ACHN (cell line): ENCODE results near the gene TOR2A.

ENCODE experiments used
- DNase-seq: peaks from one replicate; pipeline ENCODE4 v3.0.0-alpha.2; 2015
- in situ Hi-C: cut with HindIII; loops from 2 replicates; pipeline ENCODE4 v1.10.0; 2017; ENCODE audit warnings: low sequenced_read_pairs, low pct_ligation_motif_present, low pct_unique_long_range_greater_than_20kb

The TOR2A gene

DNA sequence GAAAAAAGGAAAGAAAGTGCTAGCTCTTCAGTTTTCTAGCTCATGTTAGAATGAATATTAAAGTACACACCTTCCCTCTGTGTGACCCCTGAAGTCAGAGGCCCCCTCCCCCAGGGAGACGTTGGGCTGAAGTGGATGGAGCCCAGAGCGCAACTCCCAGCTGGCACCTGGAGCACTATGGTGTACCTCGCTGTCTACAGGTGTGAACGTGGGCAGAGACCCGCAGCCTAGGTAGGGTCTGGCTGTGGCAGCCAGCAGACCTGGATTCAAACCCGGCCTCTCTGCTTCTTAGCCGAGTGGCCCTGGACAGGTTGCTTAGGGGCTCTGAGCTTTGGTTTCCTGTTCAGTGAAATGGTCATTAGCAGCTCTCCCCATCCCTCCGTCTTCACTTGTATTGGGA, 6.3 kb downstream of the TOR2A start:
- no peak for DNase-seq
- in situ Hi-C loops: no loop called here

DNA sequence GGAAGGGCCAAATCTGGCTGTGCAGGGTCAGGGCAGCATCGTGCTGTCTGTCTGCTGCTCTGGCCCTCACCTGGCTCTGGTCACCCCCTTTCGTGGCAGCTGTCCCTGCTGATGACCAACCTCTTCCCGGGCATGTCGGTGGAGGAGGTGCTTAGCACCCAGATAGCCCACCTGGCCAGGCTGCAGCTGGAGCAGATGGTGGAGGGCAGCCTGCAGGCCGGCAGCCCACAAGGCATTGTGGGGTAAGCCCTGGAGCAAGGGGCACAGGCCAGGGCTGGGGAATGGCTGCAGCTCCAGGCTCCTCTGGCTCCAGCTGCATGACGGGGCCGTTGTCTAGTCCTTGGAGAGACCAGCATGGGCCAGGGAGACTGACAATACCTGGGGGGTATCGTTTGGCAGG, 8.2 kb downstream of the TOR2A start:
- in situ Hi-C loops: no loop called here

DNA sequence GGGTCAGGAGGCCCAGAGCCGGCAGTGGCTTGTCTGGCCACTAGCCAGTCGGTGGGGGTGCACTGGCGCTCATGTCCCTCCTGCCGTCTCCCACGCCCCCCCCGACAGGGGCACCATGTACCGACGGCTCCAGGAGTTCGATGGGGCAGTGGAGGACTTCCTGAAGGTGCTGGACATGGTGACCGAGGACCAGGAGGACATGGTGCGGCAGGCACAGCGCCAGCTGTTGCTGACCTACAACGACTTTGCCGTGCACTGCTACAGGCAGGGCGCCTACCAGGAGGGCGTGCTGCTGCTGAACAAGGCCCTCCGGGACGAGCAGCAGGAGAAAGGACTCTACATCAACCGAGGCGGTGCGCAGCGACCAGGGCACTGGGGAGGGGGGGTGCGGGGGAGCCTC, 11.1 kb downstream of the TOR2A start:
- in situ Hi-C loops: no loop called here
- no peak for DNase-seq

More for the DNA sequence above, 8.2 kb downstream of the TOR2A start:
- no peak for DNase-seq

DNA sequence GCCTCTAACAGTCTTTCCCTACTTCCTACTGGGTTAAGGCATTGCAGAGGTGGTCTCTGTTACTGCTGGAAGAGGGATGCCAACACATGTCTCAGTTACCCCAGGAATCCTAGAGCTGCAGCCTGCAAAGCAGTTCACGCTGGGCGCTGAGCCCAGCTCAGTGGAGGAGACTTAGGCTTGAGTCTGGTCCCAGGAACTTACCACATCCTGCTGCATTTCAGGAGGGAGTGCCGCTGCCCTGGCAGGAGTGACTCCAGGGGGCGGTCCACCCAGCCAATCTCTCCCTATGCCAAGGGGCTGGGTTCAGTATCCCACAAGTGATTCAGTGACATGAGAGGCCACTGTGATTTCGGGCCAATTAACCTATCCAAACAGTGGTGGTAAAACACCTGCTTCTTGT, 11.7 kb downstream of the TOR2A start:
- peak; percentile 45 for DNase-seq
- in situ Hi-C loops: no loop called here

DNA sequence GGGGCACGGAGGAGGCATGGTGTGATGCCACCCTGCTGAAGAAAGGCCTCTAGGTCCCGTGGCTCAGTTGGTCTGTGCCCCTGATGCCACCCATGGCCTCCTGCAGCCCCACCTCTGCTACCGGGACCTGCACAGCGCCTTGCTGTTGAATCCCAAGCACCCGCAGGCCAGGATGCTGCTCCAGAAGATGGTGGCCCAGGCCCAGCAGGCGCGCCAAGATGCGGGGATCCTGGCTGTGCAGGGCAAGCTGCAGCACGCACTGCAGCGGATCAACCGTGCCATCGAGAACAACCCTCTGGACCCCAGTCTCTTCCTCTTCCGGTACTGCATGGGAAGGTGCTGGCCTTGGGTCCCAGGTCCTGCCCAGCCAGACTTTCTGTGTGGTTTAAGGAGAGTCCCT, 12.1 kb downstream of the TOR2A start:
- in situ Hi-C loops: no loop called here
- no peak for DNase-seq

DNA sequence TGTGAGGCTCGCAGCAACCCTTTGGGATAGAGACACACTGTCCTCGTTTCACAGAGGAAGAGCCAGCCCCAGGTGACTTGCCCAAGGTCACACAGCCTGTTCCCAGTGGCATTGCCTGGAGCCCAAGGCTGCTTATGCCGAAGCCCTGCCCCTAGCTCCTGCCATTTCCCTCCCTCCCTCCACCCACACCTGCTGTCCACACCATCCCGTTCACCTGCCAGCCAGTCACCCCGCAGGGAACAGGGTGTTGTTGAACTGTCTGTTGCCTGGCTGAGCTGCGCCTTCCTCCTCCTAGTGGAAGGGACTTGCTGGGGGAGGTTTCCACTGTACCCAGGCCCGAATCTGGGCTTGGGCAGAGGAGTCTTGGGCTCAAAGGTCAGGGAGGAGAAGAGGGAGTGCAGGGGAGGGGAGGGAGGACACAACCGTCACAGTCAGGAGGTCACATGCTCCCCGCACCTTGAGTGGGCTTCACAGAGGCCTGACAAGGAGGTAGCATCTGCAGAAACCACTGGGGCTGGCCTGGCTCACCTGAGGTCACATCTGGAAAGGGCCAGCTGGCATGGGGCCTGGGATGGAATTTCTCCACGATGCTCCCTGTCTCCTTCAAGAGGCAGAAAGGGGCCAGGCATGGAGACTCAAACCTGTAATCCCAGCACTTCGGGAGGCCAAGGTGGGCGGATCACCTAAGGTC, 12.9 kb downstream of the TOR2A start:
- no peak for DNase-seq
- in situ Hi-C loops: no loop called here

DNA sequence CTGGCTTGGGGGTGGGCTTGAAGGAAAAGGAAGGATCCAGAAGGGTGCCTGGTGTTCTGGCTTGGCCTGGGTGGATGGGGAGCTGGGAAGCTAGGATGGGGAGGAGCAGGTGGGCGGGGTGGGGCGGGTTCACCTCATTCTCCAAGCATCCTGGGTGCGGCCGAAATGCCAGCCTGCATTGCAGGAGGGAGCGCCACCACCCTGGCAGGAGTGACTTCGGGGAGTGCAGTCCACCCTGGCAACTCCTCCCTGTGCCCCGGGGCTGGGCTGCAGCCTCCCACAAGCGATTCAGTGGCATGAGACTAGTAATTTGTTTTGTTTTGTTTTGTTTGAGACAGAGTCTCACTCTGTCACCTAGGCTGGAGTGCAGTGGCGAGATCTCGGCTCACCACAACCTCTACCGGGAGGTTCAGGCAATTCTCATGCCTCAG, 13.7 kb downstream of the TOR2A start:
- in situ Hi-C loops: no loop called here
- no peak for DNase-seq

DNA sequence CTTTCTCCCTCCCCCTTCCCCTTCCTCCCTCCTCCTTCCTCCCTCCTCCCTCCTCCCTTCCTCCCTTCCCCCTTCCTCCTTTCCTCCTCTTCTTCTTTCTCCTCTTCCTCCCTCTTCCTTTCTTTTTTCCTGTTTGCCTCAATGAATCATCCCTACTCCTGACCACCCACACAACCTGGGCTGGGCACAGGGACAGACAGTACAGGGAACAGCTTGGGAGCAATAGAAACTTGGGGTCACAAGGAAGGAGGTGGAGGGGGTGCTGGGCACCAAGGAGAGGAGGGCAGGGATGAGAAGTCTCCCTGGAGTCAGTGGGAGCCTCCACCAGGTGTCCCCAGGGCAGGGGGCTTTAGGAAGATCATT, 14.2 kb downstream of the TOR2A start:
- in situ Hi-C loops: no loop called here
- DNase-seq: no peak

DNA sequence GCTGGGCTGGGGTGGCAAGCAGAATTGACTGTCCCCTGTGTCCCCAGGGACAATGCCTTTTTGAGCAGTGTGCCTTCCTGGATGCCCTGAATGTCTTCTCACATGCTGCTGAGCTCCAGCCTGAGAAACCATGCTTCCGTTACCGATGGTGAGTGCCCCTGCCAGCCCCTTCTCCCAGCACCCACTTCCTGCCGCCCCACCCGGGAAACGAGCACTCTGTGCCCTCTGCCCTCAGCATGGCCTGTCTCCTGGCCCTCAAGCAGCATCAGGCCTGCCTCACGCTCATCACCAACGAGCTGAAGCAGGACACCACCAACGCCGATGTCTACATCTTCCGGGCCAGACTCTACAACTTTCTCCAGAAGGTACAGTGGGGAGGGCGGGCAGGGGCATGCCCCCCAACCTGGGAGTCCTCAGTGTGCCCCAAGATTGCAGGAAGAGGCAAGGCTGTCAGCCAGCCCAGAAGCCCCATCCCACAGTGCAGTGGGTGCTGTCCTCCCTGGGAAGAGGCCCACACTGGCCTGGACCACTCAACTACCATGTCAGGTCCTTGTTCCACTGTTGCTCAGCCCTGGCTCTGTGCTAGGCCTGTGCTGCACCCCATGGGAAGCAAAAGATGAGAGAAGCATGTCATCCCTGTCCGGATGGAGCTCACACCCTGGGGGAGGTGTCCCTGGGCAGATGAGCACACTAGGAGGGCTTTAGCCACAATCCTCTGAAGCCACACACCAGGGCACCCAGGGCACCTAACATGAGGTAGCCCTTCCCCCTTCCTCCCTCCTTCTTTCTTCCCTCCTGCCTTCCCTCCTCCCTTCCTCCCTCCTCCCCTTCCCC, 14.8 kb downstream of the TOR2A start:
- no peak for DNase-seq
- in situ Hi-C loops: no loop called here

DNA sequence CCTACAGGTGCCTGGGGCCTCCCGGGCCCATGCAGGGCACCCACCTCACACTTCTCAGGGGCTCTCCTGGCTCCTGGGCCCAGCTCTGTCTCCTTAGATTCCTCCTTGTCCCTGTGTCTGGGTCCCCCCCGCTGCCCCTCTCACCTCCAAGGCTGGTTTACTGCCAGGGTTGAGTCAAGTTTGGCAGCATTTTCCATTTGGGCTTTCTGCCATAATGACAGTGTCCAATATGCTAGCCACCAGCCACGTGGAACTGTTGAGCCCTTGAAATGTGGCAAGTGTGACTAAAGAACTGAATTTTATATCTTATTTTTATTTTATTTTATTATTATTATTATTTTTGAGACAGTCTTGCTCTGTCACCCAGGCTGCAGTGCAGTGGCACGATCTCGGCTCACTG, 17.3 kb downstream of the TOR2A start:
- no peak for DNase-seq
- in situ Hi-C loops: no loop called here

DNA sequence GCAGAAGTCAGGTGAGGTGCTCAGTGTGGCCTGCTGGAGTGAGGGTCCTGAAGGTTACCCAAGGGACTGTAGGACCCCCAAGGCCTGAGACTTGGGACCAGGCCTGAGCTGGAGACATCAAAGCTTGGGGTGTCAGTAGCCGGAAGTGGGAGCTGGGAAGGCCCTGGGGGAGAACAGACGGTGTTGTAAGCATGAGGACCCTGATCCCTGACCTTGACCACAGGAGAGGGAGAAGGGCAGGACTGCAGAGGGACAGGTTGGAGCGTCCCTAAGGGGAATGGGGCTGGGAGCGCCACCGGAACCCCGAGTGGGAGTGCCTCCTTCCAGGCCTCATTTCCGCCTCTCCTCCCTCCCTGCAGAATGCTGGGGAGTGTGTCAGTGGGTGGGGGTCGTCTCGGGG, 18.7 kb downstream of the TOR2A start:
- in situ Hi-C loops: no loop called here
- no peak for DNase-seq

DNA sequence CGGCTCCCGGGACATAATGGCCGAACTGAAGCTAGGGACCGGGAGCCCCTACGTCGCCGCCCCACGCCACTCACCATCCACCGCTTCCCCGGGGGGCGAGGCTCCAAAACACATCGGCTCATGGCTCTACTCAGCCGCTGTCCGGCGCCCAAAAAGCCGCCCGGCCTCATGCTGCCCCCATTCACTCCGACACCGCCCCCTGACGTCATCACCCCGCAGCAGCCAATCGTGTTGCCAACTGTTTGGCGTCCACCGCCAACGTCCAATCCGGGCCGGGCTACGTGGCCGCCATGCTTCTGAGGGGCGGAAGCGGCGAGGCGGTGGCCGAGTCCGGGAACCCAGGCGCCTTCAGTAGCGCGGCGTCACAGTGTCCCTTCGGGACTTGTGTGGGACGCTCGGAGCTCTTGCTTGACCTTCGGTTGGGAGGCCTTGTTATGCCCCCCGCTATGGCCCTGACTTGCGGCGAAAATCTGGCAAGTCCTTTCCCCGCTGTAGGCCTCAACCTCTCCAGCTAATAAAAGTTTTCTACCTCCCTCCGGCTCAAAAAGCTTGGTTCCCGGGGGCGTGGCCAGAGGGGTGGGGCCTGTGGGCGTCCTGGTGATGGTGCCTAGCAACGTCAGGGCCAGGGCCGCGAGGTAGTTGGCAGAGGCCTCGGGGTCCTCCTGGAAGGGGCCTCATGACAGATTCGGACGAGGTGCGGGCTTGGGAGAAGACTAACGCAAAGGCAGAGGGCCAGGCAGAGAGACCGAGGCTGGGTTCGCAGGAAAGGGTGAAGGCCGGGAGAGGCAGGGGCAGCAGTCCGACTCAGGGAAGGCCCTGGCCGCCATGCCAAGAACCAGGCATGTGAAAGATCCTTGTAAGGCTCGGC, 19.4 kb downstream of the TOR2A start, which contains the start of the genes PTRH1 and TTC16:
TSS of gene PTRH1 (minus strand) at position 194 of the 868 bp plus-strand sequence. CDS start at position 170, 24 bp downstream.
TSS of gene TTC16 (plus strand) at position 610 of the 868 bp plus-strand sequence. CDS start at position 677, 67 bp downstream.
- in situ Hi-C loops: no loop called here
- DNase-seq: peak; percentile 92

DNA sequence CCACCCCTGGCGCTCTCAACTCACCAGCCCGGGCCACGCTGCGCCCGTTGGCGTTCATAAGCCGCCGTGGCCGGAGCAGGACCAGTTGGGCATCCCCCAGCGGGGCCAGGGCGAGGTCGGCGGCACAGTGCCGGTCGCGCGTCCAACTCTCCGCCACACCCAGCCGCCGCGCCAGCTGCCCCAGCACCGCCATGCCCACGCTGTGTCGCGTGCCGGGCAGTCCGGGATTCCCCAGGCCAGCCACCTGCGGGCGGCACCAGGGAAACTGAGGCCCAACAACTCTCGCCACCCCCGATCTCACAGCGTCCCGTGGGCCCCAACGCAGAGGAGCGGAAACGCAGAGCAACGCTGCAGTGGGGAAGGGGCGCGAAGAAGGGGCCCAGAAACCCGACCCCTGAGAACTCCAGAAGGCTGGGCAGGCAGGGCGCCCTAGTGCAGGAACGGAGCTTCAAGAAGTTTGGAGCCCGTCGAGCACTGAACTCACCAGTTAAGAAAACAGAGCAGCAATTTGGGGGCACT, 20.1 kb downstream of the TOR2A start:
- in situ Hi-C loops: no loop called here
- peak; percentile 13 for DNase-seq

DNA sequence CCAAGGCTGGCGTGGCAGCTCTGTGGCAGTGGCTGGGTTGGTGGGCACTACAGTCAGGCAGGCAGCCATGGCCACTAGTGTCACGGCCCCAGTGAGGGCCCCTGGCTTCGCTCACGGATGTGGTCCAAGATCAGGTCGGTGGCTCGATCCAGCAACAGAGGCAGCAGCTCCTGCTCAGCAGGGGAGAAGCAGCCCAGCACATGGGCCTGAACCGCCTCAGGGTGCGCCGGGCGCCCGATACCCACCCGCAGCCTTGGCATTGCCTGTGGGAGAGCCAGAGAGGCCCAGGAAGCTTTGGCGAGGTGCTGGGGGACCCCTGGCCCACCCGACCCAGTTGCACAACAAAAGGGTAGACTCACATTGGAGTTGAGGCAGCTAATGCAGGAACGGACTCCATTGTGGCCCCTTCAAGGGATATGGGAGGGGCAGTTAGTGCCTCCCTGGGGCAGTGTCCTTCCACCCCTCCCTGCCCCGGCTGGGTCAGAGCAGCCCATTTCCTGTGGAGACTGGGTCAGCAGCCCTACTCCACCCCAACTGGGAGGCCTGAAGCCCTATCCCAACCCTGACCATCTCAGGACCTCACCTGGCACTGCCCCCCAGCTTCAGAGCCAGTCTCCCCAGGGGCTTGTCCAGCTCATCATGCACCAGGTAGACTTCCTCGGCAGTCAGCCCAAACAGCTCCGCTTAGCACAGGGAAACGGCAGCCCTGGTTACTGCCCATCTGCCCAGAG, 20.9 kb downstream of the TOR2A start:
- in situ Hi-C loops: no loop called here
- no peak for DNase-seq

DNA sequence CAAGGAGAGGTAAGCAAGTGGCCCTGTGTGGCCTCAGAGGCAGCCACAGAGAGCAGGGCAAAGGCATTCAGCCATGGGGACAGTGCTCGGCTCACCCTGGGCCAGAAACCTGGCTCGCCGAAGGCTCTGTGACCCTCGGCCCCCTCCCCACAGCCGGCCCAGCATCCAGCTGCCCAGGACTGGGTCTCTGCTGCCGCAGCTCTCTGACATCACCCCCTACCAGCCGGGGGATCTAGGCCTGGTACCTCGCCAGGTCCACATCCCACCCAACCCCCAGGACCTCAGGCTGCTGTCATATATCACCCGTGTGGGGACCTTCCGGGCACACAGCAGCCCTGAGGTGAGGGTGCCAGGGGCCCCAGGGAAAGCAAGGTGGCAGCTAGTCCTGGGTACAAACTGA, 22.2 kb downstream of the TOR2A start:
- in situ Hi-C loops: no loop called here
- DNase-seq: no peak

DNA sequence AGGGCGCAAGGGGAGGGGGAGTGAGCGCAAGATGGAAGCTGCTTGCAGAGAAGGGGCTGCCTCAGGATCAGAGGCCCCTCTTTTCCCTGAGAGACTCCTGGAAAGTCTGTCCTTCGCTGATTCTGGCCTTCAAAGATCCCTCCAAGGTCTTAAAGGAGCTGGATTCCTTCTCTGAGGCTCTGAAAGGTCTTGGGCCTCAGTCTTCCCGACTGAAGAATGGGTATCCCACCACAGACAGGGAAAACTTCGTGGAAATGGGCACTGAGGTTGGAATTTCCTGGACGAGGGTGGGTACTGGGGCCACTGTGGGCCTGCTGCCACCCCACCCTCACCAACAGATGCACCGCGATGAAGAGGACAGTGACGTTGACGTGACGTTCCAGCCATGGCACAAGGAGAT, 22.7 kb downstream of the TOR2A start:
- DNase-seq: no peak
- in situ Hi-C loops: no loop called here

DNA sequence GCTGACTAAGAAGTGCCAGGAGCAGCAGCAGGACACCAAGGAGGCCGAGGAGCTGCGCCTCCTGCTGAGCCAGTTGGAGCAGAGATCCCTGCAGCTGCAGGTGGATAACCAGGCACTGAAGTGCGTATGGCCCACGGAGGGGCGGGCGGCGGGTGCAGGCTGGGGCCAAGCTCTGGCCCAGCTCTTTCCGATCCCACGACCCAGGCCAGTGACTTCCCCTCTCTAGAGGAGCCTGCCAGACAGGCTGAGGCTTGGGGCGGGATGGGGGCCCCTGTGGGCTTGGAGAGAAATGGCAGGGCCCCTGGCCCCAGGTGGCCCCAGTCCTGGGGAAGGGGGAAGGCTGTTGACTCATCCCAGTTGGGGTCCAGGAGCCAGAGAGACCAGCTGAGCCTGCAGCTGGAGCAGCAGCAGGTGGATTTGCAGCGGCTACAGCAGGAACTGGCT, 23.2 kb downstream of the TOR2A start:
- DNase-seq: peak; percentile 4
- in situ Hi-C loops: no loop called here

DNA sequence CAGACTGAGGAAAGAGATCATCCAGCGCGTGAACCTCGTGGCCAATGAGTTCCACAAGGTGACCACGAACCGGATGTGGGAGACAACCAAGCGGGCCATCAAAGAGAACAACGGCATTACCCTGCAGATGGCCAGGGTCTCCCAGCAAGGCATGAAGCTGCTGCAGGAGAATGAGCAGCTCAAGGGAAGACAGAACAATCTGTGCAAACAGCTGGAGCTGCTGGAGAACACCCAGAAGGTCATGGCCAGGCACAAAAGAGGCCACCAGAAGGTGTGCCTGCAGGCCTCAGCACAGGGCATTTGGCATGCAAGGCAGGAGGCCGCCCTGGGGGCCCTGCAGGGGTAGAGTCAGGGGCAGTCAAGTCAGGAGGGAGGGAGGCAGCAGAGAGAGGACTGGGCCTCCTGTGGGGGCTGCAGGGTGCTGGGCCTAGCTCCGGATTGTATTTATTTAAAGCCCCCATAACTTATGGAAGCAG, 23.8 kb downstream of the TOR2A start:
- DNase-seq: no peak
- in situ Hi-C loops: no loop called here
